RWPE1 (cell line): ENCODE data around the gene FRMD3.

Experiments
- CTCF ChIA-PET: fragments of 350-600 bp; sonication (Branson Sonifier 250); formaldehyde crosslinking; extraction: SDS; loops from one replicate; lab custom pipeline; 2021; lab: Yijun Ruan, JAX
- POLR2A ChIA-PET: fragments of 400-600 bp; formaldehyde crosslinking; extraction: SDS; loops from one replicate; lab custom pipeline; 2020; ENCODE audit warnings: antibody characterized with exemption; ENCODE audit not compliant: low non-redundant PET; lab: Yijun Ruan, JAX
- DNase-seq: peaks from one replicate; pipeline ENCODE4 v3.0.0; 2012; ENCODE audit warnings: low spot score
- H3K27ac ChIP-seq: fragments of 450-650 bp; 2 replicates; pipeline ENCODE4 v1.5.1; 2017
- CTCF ChIP-seq: fragments of 450-650 bp; conservative IDR thresholded peaks from 2 replicates; pipeline ENCODE4 v1.5.1; 2017; ENCODE audit warnings: low read depth, mild to moderate bottlenecking

Gene FRMD3

GRCh38 chr9:83475741-83476140 is 62.5 kb downstream of the FRMD3 start:
- no peak overlapping the region for H3K27ac ChIP-seq
- CTCF ChIA-PET: interaction anchor here (0.6 kb wide), 3 partner anchors 12 to 164 kb away, joined by 3 to 4 read pairs (median 4); no protein-coding TSS in a partner anchor
- POLR2A ChIA-PET: no interaction called here

GRCh38 chr9:83474631-83475030 is 63.6 kb downstream of the FRMD3 start:
- CTCF ChIA-PET: no interaction called here
- TF ChIP-seq CTCF: no peak
- H3K27ac ChIP-seq: no peak overlapping the region
- no peak for DNase-seq
- POLR2A ChIA-PET: no interaction called here

More at GRCh38 chr9:83475741-83476140, 62.5 kb downstream of the FRMD3 start:
- DNase-seq: no peak
- no peak for TF ChIP-seq CTCF

DNA sequence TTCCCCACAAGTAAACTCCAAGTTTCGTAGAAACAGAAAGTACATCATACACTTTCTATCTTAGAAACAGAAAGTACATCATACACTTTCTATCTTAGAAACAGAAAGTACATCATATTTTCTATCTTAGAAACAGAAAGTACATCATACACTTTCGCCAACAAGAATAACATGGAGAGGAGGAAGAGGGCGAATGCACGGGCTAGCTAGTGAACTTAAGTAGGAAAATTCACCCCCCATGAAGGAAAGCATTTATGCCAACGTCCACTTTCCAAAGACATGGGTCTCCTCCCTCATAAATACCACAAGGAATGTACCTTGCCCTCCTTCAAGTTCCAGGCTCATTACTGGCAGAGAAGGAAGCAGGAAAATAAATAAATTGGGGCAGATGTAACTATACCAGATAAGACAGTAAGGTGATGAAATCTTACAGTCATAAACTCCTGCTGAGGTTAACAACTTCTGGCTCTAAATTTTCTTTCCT is 64.7 kb downstream of the FRMD3 start:
- CTCF ChIA-PET: interaction anchor here (0.6 kb wide), 1 partner anchor 16 kb away, joined by 3 read pairs; no protein-coding TSS in a partner anchor
- TF ChIP-seq CTCF: no peak
- H3K27ac ChIP-seq: no peak overlapping the region
- POLR2A ChIA-PET: no interaction called here
- DNase-seq: no peak

DNA sequence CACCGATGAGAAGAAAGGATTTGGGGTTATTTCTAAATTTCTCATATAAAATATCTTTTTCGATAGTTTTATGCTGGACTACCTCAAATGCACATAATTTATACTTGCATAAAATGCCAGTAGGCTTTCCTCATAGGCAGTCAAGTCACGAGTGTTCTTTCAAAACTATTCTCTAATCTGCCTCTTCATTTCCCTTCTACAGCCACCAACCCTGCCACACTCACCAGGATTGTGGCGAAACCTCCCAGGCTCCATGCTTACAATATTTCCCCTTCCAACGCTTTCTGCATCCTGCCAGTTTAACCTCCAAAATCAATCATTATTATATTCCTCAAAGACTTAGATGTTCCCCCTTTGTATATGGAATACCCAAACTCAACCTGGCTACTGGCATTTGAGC is 65.4 kb downstream of the FRMD3 start:
- DNase-seq: no peak
- POLR2A ChIA-PET: no interaction called here
- H3K27ac ChIP-seq: no peak overlapping the region
- CTCF ChIA-PET: no interaction called here
- TF ChIP-seq CTCF: no peak

- TF ChIP-seq CTCF: no peak
- POLR2A ChIA-PET: no interaction called here
- CTCF ChIA-PET: no interaction called here
- H3K27ac ChIP-seq: no peak overlapping the region
- peak; percentile 20 for DNase-seq
Observed at GRCh38 chr9:83472221-83472665, 66.0 kb downstream of the FRMD3 start.

GRCh38 chr9:83471241-83471640 is 67.0 kb downstream of the FRMD3 start:
- no peak for TF ChIP-seq CTCF
- no peak overlapping the region for H3K27ac ChIP-seq
- no peak for DNase-seq
- CTCF ChIA-PET: no interaction called here
- POLR2A ChIA-PET: no interaction called here
